Loucy (cell line): ENCODE measurements around the gene ADSL.

Experiments used
- H2AFZ ChIP-seq: fragments of 200-600 bp; sonication (generic); 2 replicates; pipeline ENCODE4 v1.6.0; 2016; ENCODE audit warnings: antibody characterized with exemption, mild to moderate bottlenecking, low read length, moderate library complexity
- H3F3A ChIP-seq: fragments of 200-600 bp; 2 replicates; pipeline ENCODE4 v1.6.0; 2016; ENCODE audit warnings: antibody characterized with exemption, low read depth, mild to moderate bottlenecking
- H3K27me3 ChIP-seq: fragments of 200-600 bp; sonication (generic); 2 replicates; pipeline ENCODE4 v1.6.1; 2014; ENCODE audit warnings: low read length, mild to moderate bottlenecking; ENCODE audit not compliant: insufficient read depth, poor library complexity, severe bottlenecking
- H3K36me3 ChIP-seq: fragments of 200-600 bp; sonication (generic); 2 replicates; pipeline ENCODE4 v1.6.1; 2016; ENCODE audit warnings: low read length; ENCODE audit not compliant: insufficient read depth
- H3K4me1 ChIP-seq: fragments of 200-600 bp; sonication (generic); 2 replicates; pipeline ENCODE4 v1.5.1; 2014; ENCODE audit warnings: low read length, mild to moderate bottlenecking; ENCODE audit not compliant: insufficient read depth, poor library complexity, severe bottlenecking
- H3K4me2 ChIP-seq: fragments of 200-600 bp; sonication (generic); 2 replicates; pipeline ENCODE4 v1.6.0; 2014; ENCODE audit warnings: antibody characterized with exemption, low read length, low read depth, mild to moderate bottlenecking; ENCODE audit not compliant: poor library complexity, severe bottlenecking
- H3K4me3 ChIP-seq: fragments of 200-600 bp; sonication (generic); 2 replicates; pipeline ENCODE4 v1.5.1; 2014; ENCODE audit warnings: low read length, mild to moderate bottlenecking, mixed read lengths; ENCODE audit not compliant: poor library complexity, severe bottlenecking
- H3K79me2 ChIP-seq: fragments of 200-600 bp; sonication (generic); 2 replicates; pipeline ENCODE4 v1.6.1; 2014; ENCODE audit warnings: low read length; ENCODE audit not compliant: insufficient read depth
- H3K9ac ChIP-seq: fragments of 200-600 bp; sonication (generic); 2 replicates; pipeline ENCODE4 v1.6.0; 2014; ENCODE audit warnings: mild to moderate bottlenecking, low read depth, low read length, moderate library complexity; ENCODE audit not compliant: poor library complexity, severe bottlenecking
- H3K9me2 ChIP-seq: fragments of 200-600 bp; sonication (generic); replicated peaks from 2 replicates; pipeline ENCODE4 v1.6.1; 2016; ENCODE audit warnings: low read depth, low read length, mixed read lengths
- H3K9me3 ChIP-seq: fragments of 200-600 bp; sonication (generic); 2 replicates; pipeline ENCODE4 v1.6.1; 2014; ENCODE audit warnings: mild to moderate bottlenecking, antibody characterized with exemption, low read length, low read depth; ENCODE audit not compliant: insufficient read depth
- H4K20me1 ChIP-seq: fragments of 200-600 bp; sonication (generic); 2 replicates; pipeline ENCODE4 v1.6.0; 2014; ENCODE audit warnings: antibody characterized with exemption, low read length, mild to moderate bottlenecking; ENCODE audit not compliant: insufficient read depth, poor library complexity, severe bottlenecking
- CTCF ChIP-seq: fragments of 200-600 bp; sonication (generic); conservative IDR thresholded peaks from 2 replicates; pipeline ENCODE4 v1.5.1; 2014; ENCODE audit warnings: mild to moderate bottlenecking, antibody characterized with exemption, low read length
- EZH2phosphoT487 ChIP-seq: fragments of 200-600 bp; IDR thresholded peaks from 2 replicates; pipeline ENCODE4 v1.6.1; 2018; ENCODE audit warnings: antibody characterized with exemption, mild to moderate bottlenecking, moderate library complexity, borderline replicate concordance

Gene ADSL

DNA sequence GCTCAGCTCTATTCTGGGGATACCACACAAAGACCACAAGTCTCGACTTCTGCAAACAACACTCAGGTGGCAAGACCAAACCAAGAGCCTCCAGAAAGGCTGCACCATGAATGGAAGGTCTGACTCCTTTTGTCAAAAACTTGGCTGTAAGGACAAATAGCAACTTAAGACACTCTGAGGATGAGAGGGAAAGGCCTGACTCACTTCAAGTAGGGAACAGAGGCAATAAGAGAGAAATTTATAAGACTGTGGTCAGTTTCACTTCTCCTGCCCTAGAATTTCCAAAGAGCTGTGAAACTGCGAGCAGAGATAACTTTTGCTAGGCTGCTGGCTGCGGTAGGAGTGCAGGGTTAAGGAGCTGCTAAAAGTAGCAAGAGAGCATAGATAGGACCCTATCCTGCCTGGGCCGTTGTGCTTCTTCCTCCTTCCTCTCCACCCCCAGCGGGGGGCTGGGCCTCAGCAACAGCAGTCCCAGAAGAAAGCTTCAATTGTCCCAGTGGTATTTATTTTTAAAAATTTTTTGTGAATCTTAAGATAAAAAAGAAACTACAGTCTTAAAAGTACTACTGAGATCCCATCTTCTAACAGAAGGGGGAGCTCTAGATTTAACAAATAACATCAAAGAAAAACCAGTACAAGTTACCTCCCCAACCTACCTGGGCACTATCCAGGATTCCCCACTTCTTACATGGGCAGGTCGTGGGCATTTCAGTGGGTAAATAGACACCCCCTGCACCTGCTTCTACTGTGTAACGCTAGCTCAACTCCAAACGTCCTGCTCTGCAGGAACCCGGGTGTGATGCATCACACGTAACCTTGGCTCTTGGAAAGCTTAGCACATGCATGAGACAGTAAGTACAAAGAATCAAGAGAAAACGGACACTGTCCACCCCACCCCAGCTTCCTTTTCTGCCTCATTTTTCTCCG, 90.5 kb downstream of the ADSL start:
- no peak overlapping the region for H3K4me2 ChIP-seq
- H3K4me3 ChIP-seq = no peak overlapping the region
- H3K27me3 ChIP-seq = no peaks in the 10 kb centered on the region
- H3K9me3 ChIP-seq = no peaks in the 10 kb centered on the region
- H3K36me3 ChIP-seq = peaks cover 49% of the 10 kb centered on the region
- H2AFZ ChIP-seq = no peak overlapping the region
- peaks cover 45% of the 10 kb centered on the region; the same call in 1 of the 2 replicates for H3K79me2 ChIP-seq
- no peaks in the 10 kb centered on the region for H3K9me2 ChIP-seq
- no peaks in the 10 kb centered on the region for H3F3A ChIP-seq
- peaks cover 7% of the 10 kb centered on the region for H3K4me1 ChIP-seq
- H4K20me1 ChIP-seq = peaks cover 27% of the 10 kb centered on the region
- no peak for TF ChIP-seq EZH2phosphoT487
- TF ChIP-seq CTCF = peak; percentile 81
- no peak overlapping the region for H3K9ac ChIP-seq
